Right kidney (tissue), 1 donor: Measurements from ENCODE around the gene PLEKHA5.
A peak's percentile ranks its signal among the peaks of the same experiment; 100 is the strongest.
"Not testable (repeated sequence)": the region's sequence is repeated elsewhere in the genome, so short reads cannot be mapped to it uniquely, and the experiment has no call there.

Experiments used
- DNase-seq: peaks from one replicate; pipeline ENCODE4 v3.0.0-alpha.2; 2016

Gene PLEKHA5

GRCh38 chr12:19277711-19278110 lies 148.2 kb downstream of the PLEKHA5 start:
- no peak for DNase-seq

- DNase-seq: no peak
These were observed 148.9 kb downstream of the PLEKHA5 start for GRCh38 chr12:19278407-19278806.

GRCh38 chr12:19282133-19282699 lies 152.7 kb downstream of the PLEKHA5 start:
- DNase-seq: no peak

DNA sequence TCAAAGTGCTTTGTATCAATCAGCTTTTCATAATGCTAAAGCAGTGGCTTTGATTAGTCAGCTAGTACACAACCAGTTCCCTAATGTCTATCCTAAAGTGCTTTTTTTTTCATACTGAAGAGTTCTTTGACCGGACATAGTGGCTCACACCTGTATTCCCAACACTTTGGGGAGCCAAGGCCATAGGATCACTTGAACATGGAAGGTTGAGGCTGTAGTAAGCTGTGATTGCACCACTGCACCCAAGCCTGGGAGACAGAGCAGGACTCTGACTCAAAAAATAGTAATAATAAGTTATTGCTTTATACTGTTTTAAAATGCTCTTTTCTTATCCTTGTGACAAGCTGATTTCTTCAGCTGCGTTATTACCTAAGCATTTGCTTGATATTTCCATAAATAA lies 155.1 kb downstream of the PLEKHA5 start:
- DNase-seq: no peak

GRCh38 chr12:19285793-19286448 lies 156.4 kb downstream of the PLEKHA5 start:
- no peak for DNase-seq

- DNase-seq: no peak
These were observed 157.8 kb downstream of the PLEKHA5 start for GRCh38 chr12:19287302-19287701.

GRCh38 chr12:19288161-19288560 lies 158.6 kb downstream of the PLEKHA5 start:
- DNase-seq: no peak

- DNase-seq: peak; percentile 7
These were observed 159.2 kb downstream of the PLEKHA5 start for GRCh38 chr12:19288603-19289244.

- no peak for DNase-seq
These were observed 169.5 kb downstream of the PLEKHA5 start for GRCh38 chr12:19298836-19299605.

GRCh38 chr12:19299765-19300164 lies 170.2 kb downstream of the PLEKHA5 start:
- DNase-seq: no peak

DNA sequence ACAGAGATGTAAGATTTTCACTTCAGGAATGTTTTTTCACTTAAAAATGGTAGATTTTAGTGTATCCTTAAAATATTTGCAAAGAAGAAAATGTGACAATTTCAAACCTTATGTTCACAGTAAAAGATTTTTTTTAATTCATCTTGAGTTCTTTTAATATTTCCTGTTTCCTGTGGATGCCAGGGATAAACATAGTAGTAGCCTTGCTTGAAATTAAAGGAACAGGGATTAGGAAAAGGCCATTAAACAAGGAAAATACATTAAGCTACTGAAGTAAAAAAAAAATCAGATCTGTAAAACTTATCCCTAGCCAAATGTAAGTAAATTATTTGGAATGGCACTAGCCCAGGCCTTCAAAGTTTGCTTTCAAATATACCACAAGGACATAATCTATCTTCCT lies 171.7 kb downstream of the PLEKHA5 start:
- DNase-seq: no peak

DNA sequence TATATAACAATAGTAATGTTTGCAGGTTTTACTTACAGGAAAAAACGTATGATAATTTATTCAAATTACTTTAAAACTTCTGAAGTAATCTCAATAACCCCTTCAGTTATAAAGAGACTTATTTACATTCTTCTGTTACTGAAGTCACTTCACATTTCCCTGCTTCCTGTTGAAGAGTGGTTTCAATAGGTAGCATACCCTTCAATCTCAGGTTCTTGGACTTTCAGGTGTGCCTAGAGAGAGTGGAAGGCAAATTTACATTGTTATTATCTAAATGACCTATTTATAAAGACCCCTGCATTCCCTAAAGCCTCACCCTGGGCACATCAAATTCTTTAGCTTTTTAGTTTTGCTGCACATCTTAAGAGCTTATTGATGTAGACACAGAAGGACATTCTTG lies 172.2 kb downstream of the PLEKHA5 start:
- no peak for DNase-seq

DNA sequence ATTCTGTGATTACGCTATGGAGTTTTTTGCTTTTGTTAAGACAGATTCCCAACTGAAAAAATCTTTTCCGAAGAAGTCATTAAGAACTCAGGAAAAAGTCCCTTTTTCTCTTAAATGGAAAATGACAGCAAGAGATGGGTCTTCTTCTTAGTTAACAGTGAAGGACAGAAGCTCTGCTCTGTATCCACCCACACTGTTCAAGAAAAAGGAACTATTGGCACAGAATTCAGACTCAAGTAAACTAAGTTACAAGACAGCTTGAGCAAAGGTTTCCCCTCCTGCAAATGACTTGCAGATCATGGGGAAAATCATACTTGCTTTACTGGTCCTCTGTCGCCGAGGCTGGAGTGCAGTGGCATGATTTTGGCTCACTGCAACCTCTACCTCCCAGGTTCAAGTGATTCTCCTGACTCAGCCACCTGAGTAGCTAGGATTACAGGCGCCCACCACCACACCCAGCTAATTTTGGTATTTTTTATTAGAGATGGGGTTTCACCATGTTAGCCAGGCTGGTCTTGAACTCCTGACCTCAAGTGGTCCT lies 172.6 kb downstream of the PLEKHA5 start:
- no peak for DNase-seq

GRCh38 chr12:19303496-19303895 lies 174.0 kb downstream of the PLEKHA5 start:
- no peak for DNase-seq

- no peak for DNase-seq
These were observed 174.7 kb downstream of the PLEKHA5 start for GRCh38 chr12:19304149-19304750.

DNA sequence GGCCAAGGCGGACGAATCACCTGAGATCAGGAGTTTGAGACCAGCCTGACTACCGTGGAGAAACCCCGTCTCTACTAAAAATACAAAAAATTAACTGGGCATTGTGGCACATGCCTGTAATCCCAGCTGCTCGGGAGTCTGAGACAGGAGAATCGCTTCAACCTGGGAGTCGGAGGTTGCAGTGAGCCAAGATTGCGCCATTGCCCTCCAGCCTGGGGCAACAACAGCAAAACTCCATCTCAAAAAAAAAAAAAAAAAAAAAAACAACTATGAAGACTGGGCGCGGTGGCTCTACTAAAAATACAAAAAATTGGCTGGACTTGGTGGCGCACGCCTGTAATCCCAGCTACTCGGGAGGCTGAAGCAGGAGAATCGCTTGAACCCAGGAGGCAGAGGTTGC lies 176.1 kb downstream of the PLEKHA5 start:
- not testable (repeated sequence) for DNase-seq

GRCh38 chr12:19306366-19306765 lies 176.8 kb downstream of the PLEKHA5 start:
- no peak for DNase-seq

DNA sequence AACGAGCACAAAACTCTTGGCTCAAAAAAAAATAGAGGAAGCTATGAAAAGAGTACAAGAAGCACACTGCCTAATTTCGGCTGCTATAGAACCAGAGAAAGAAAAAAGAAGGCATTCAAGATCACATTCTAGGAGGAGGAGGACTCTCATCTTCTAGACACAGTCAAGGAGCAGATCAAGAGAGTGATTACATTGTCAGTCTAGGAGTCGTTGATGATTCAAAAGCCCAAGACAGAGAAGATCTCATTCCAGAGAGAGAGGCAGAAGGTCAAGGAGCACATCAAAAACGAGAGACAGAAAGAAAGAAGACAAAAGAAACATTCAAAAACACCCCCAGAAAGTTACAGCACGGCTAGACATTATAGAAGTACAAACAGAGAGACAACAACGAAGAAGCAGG lies 177.9 kb downstream of the PLEKHA5 start:
- no peak for DNase-seq

DNA sequence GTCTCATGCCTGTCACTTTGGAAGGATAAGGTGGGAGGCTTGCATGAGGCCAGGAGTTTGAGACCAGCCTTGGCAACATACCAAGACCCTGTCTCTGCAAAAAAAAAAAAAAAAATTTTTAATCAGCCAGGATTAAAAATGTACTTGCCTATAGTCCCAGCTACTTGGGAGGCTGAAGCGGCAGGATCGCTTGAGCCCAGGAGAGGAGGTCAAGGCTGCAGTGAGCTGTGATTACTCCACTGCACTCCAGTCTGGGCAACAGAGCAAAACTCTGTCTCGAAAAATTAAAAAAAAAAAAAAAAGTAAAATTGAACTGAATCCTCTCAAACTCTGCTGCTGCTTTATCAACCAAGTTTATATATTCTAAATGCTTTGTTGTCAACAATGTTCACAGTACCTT lies 181.6 kb downstream of the PLEKHA5 start:
- no peak for DNase-seq

- DNase-seq: no peak
These were observed 183.1 kb downstream of the PLEKHA5 start for GRCh38 chr12:19312637-19313036.

GRCh38 chr12:19316425-19316824 lies 186.9 kb downstream of the PLEKHA5 start:
- DNase-seq: no peak

GRCh38 chr12:19322376-19322775 lies 192.8 kb downstream of the PLEKHA5 start:
- no peak for DNase-seq

GRCh38 chr12:19323805-19324204 lies 194.3 kb downstream of the PLEKHA5 start:
- no peak for DNase-seq
